K562 (cell line): ENCODE data around the gene HEG1.

ENCODE experiments used
- HNRNPK ChIP-seq: fragments of 200-400 bp; formaldehyde crosslinking; IDR thresholded peaks from one replicate; pipeline ENCODE4 v1.6.1; 2018; ENCODE audit warnings: mild to moderate bottlenecking, low read depth, low read length; ENCODE audit not compliant: poor library complexity, severe bottlenecking
- JUND ChIP-seq, 2 experiments: IDR thresholded peaks; 2 replicates in 1 of 2; 3 replicates in 1 of 2; pipeline ENCODE4 v1.6.1; 2011; ENCODE audit warnings: borderline replicate concordance in 2 of 2, low read depth in 2 of 2, low read length in 2 of 2, improper control_type of control experiment in 1 of 2, missing biosample characterization in 1 of 2, missing genetic modification characterization in 1 of 2, missing genetic modification reagents in 1 of 2
- SRSF9 ChIP-seq: fragments of 200-400 bp; formaldehyde crosslinking; IDR thresholded peaks from 2 replicates; pipeline ENCODE4 v1.6.1; 2017; ENCODE audit warnings: low read depth, low read length, borderline replicate concordance
- ZNF140 ChIP-seq: fragments of 250-450 bp; sonication (Bioruptor Pico); IDR thresholded peaks from 2 replicates; pipeline ENCODE4 v1.8.0; 2021; ENCODE audit warnings: moderate library complexity, mild to moderate bottlenecking, inconsistent platforms
- ZNF274 ChIP-seq: IDR thresholded peaks from 2 replicates; pipeline ENCODE4 v1.6.1; 2011; ENCODE audit warnings: low read depth, mild to moderate bottlenecking, low read length, moderate library complexity, borderline replicate concordance

DNA sequence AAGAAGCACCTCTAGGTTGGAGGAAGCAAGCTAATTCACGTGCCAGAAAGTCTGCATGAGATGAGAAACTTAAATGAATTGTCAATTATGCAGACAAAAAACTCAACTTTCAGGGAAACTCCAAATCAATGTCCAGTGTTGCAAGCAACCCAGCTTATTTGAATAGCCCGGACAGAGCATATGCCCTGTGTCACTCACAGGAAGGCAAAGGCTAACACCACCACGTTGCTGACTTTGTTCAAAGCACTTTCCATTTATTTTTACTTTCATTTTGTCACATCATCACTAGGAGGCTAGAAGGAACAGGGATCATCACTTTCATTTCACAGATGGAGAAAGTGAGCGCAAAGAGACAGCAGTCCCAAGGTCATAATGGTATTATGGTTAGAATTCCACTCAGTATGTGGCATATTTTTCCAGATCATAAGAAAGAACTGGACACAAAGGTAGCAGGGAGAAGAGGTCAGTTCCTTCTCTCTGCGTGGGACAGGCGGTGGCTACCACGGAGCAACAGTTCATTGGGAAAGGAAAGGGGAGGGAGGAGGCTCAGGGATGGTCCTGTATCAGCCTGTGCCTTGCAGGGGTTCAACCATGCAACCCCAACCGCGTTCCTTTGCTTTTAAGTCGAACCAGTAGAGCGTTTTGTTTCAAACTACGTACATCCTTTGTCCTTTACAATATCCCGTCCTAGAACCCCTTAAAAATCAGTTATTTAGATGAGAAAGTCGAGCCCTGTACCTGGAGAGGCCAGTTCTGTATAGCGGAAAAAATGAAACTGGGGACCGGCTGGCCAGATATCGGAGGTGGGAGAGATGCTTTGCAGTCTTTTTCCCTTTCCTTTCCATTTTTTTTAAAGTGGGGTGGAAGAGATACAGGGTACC, 1.1 kb downstream of the HEG1 start:
- TF ChIP-seq ZNF274 (no peak), SRSF9 (no peak), HNRNPK (no peak), ZNF140 (CRISPR knock-in tag) (no peak), JUND (IDR thresholded peaks at IDR 0.05; ENCODE audit: borderline replicate concordance, low read depth, low read length) (no peak), JUND (tag; IDR thresholded peaks at IDR 0.05; ENCODE audit: borderline replicate concordance, low read depth, low read length) (no peak)
